GM12801 (cell line): ENCODE results near the gene ACAD10.

ENCODE experiments used
- CTCF ChIP-seq: IDR thresholded peaks from one replicate; pipeline ENCODE4 v1.5.1; 2011; ENCODE audit warnings: control low read depth; ENCODE audit not compliant: insufficient read length; ENCODE audit errors: extremely low read depth

Gene ACAD10

GRCh38 chr12:111685811-111686573, at the start of gene ACAD10, which contains the start of gene BRAP:
ACAD10 (plus strand) TSS chr12:111686053; CDS start chr12:111692710, 6,657 bp downstream.
BRAP (minus strand) TSS chr12:111685956; CDS start chr12:111685792, 164 bp downstream.
- TF ChIP-seq CTCF, result no peak

- TF ChIP-seq CTCF, result no peak
Observed at GRCh38 chr12:111636209-111636945, 49.5 kb upstream of the ACAD10 start.

GRCh38 chr12:111638556-111638955, 47.3 kb upstream of the ACAD10 start:
- no peak for TF ChIP-seq CTCF

- TF ChIP-seq CTCF, result no peak
Observed at GRCh38 chr12:111640506-111640905, 45.3 kb upstream of the ACAD10 start.

- no peak for TF ChIP-seq CTCF
Observed at GRCh38 chr12:111642681-111643426, 43.0 kb upstream of the ACAD10 start.

GRCh38 chr12:111643427-111643826, 42.4 kb upstream of the ACAD10 start:
- TF ChIP-seq CTCF, result no peak

- TF ChIP-seq CTCF, result no peak
Observed at GRCh38 chr12:111645433-111645832, 40.4 kb upstream of the ACAD10 start.
